ENCODE data around the gene PHPT1.

The PHPT1 gene

GRCh38 chr9:136845465-136846260 is 3.5 kb upstream of the PHPT1 start:
- no peaks in the 10 kb centered on the region for H3K4me1 ChIP-seq (ENCODE audit: insufficient read depth, poor library complexity, severe bottlenecking)
- peaks cover 8% of the 10 kb centered on the region for H3K36me3 ChIP-seq (ENCODE audit: low read depth)
- no peak overlapping the region for H3K27ac ChIP-seq (ENCODE audit: poor library complexity, severe bottlenecking)
- DNase-seq (ENCODE audit: low spot score): no peak
- TF ChIP-seq, protein P1, sequence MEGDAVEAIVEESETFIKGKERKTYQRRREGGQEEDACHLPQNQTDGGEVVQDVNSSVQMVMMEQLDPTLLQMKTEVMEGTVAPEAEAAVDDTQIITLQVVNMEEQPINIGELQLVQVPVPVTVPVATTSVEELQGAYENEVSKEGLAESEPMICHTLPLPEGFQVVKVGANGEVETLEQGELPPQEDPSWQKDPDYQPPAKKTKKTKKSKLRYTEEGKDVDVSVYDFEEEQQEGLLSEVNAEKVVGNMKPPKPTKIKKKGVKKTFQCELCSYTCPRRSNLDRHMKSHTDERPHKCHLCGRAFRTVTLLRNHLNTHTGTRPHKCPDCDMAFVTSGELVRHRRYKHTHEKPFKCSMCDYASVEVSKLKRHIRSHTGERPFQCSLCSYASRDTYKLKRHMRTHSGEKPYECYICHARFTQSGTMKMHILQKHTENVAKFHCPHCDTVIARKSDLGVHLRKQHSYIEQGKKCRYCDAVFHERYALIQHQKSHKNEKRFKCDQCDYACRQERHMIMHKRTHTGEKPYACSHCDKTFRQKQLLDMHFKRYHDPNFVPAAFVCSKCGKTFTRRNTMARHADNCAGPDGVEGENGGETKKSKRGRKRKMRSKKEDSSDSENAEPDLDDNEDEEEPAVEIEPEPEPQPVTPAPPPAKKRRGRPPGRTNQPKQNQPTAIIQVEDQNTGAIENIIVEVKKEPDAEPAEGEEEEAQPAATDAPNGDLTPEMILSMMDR (IDR thresholded peaks at IDR 0.05; ENCODE audit: poor library complexity, severe bottlenecking): no peak
- H3K27me3 ChIP-seq (ENCODE audit: insufficient read depth, poor library complexity, severe bottlenecking): peaks cover 22% of the 10 kb centered on the region
- H3K4me3 ChIP-seq (ENCODE audit: severe bottlenecking): peak overlapping the region; percentile 58
- no peak for ATAC-seq (ENCODE audit: low read depth)
- H3K9me3 ChIP-seq (ENCODE audit: severe bottlenecking): no peaks in the 10 kb centered on the region

- no peaks in the 10 kb centered on the region for H3K9me3 ChIP-seq (ENCODE audit: severe bottlenecking)
These were observed 2.7 kb upstream of the PHPT1 start for GRCh38 chr9:136846376-136847087.

DNA sequence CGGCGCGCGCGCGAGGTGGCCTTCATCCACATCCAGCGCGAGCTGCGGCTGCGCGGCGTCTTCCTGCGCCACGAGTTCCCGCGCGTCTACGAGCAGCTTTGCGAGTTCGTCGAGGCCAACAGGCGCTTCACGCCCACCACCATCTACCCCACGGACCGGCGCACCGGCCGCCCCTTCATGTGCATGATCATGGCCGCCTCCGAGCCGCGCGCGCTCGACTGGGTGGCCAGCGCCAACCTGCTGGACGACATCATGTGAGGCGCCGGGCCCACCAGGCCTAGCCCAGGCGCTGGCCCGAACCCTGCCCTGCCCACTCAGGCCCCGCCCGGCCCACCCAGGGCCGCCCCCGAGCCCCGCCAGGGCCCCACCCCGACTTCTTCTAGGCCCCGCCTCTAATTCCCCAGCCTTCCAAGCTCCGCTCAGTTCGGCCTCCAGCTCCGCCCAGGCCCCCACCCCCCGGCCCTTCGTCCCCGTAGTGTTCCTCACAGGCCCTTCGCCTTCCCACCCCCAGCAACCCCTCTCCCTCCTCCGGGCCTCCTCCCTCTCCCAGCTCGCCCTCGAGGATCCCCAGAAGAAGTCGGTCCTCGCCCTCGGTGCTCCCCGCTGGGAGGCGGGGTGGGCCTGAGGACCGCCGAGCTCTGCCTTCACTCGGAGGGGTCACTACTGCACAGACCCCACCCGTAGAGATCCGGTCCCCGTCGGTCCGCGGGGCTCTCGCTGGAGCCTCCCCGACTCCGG is 2.0 kb upstream of the PHPT1 start:
- Histone ChIP-seq H3K4me1 (ENCODE audit: insufficient read depth, poor library complexity, severe bottlenecking) (no peaks in the 10 kb centered on the region), H3K27ac (ENCODE audit: poor library complexity, severe bottlenecking) (peak overlapping the region; percentile 78), H3K4me3 (ENCODE audit: severe bottlenecking) (peak overlapping the region; percentile 58), H3K36me3 (ENCODE audit: low read depth) (peaks cover 16% of the 10 kb centered on the region), H3K9me3 (ENCODE audit: severe bottlenecking) (no peaks in the 10 kb centered on the region), H3K27me3 (ENCODE audit: insufficient read depth, poor library complexity, severe bottlenecking) (peaks cover 22% of the 10 kb centered on the region)
- TF ChIP-seq, protein P1 (IDR thresholded peaks at IDR 0.05; ENCODE audit: poor library complexity, severe bottlenecking): no peak
- ATAC-seq (ENCODE audit: low read depth): peak; percentile 44
- no peak for DNase-seq (ENCODE audit: low spot score)

More at GRCh38 chr9:136846376-136847087, 2.7 kb upstream of the PHPT1 start:
- Histone ChIP-seq H3K4me3 (ENCODE audit: severe bottlenecking) (peak overlapping the region; percentile 58), H3K36me3 (ENCODE audit: low read depth) (peaks cover 16% of the 10 kb centered on the region), H3K27ac (ENCODE audit: poor library complexity, severe bottlenecking) (peak overlapping the region; percentile 78), H3K27me3 (ENCODE audit: insufficient read depth, poor library complexity, severe bottlenecking) (peaks cover 22% of the 10 kb centered on the region), H3K4me1 (ENCODE audit: insufficient read depth, poor library complexity, severe bottlenecking) (no peaks in the 10 kb centered on the region)
- TF ChIP-seq, protein P1 (IDR thresholded peaks at IDR 0.05; ENCODE audit: poor library complexity, severe bottlenecking): no peak
- ATAC-seq (ENCODE audit: low read depth): no peak
- no peak for DNase-seq (ENCODE audit: low spot score)

GRCh38 chr9:136847826-136848392 is 1.3 kb upstream of the PHPT1 start:
- DNase-seq (ENCODE audit: low spot score): peak; percentile 94
- ATAC-seq (ENCODE audit: low read depth): peak; percentile 49
- H3K27me3 ChIP-seq (ENCODE audit: insufficient read depth, poor library complexity, severe bottlenecking): peaks cover 22% of the 10 kb centered on the region

More at GRCh38 chr9:136847826-136848392, 1.3 kb upstream of the PHPT1 start:
- TF ChIP-seq, protein P1 (IDR thresholded peaks at IDR 0.05; ENCODE audit: poor library complexity, severe bottlenecking): no peak
- no peaks in the 10 kb centered on the region for H3K4me1 ChIP-seq (ENCODE audit: insufficient read depth, poor library complexity, severe bottlenecking)
- no peaks in the 10 kb centered on the region for H3K9me3 ChIP-seq (ENCODE audit: severe bottlenecking)
- peak overlapping the region; percentile 78 for H3K27ac ChIP-seq (ENCODE audit: poor library complexity, severe bottlenecking)
- peak overlapping the region; percentile 58 for H3K4me3 ChIP-seq (ENCODE audit: severe bottlenecking)
- peaks cover 16% of the 10 kb centered on the region for H3K36me3 ChIP-seq (ENCODE audit: low read depth)
